ENCODE data around the gene ACOT9.

- TF ChIP-seq POLR2A (IDR thresholded peaks at IDR 0.05; ENCODE audit: low read length) (no peak), GATA1 (IDR thresholded peaks at IDR 0.05; ENCODE audit: low read depth, low read length) (no peak)
Observed at GRCh38 chrX:23779025-23779424, 35.9 kb upstream of the ACOT9 start.

All from erythroblast (primary cell).